ES-I3 (cell line): ENCODE measurements around the gene PALLD.

Experiments used
- H3K36me3 ChIP-seq: 2 replicates; pipeline ENCODE4 v1.6.1; 2013; ENCODE audit warnings: mild to moderate bottlenecking, low read length, control low read depth, moderate library complexity; ENCODE audit not compliant: insufficient read depth
- H3K4me1 ChIP-seq: 2 replicates; pipeline ENCODE4 v1.6.1; 2013; ENCODE audit warnings: mild to moderate bottlenecking, control low read depth, low read length; ENCODE audit not compliant: insufficient read depth
- H3K9ac ChIP-seq: 2 replicates; pipeline ENCODE4 v1.6.1; 2013; ENCODE audit warnings: low read depth, mild to moderate bottlenecking, low read length, moderate library complexity
- H3K9me3 ChIP-seq: 2 replicates; pipeline ENCODE4 v1.6.1; 2013; ENCODE audit warnings: mild to moderate bottlenecking, low read length, moderate library complexity; ENCODE audit not compliant: control insufficient read depth, insufficient read depth

Gene PALLD

DNA sequence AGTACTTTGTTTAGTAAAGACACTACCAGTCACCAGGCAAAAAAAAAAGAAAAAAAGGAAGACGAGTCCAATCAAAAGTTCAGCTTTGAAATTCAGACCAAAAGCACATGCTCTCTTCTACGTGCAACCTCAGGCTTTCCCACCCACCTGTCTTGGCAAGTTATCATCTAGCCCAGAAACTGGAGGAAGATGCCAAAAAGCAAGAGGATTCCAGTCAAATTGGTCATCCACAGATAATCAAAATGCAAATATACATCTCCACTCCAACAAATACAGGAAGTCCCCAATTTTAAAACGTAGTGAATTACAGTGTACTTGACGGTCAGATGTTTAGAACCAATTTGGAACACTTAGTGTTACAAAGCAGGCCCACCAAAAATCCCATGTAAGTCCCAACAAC lies 96.5 kb downstream of the PALLD start:
- H3K9ac ChIP-seq: no peak overlapping the region
- H3K4me1 ChIP-seq: no peaks in the 10 kb centered on the region; the same call in 1 of the 2 replicates
- no peaks in the 10 kb centered on the region for H3K36me3 ChIP-seq
- no peaks in the 10 kb centered on the region for H3K9me3 ChIP-seq

DNA sequence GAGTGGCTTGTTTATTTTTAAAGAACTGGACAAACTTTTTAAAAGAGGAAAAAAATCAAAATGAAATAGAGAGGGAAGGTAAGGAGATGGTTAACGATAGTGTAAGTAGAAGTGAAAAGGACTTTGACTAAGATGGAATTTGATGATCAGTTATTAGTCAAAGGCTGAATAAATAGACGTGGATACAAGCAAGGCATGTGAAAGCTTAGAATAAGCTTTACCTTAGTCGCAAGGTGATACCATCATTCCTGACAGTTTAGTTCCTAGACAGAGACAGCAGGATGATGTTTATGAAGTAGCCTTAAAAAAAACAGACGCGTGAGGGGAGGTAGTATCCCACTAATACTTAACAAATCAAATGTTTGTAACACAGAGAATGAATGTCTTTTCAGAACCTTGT lies 97.3 kb downstream of the PALLD start:
- Histone ChIP-seq H3K9ac (no peak overlapping the region), H3K4me1 (no peaks in the 10 kb centered on the region), H3K9me3 (no peaks in the 10 kb centered on the region), H3K36me3 (no peaks in the 10 kb centered on the region)

DNA sequence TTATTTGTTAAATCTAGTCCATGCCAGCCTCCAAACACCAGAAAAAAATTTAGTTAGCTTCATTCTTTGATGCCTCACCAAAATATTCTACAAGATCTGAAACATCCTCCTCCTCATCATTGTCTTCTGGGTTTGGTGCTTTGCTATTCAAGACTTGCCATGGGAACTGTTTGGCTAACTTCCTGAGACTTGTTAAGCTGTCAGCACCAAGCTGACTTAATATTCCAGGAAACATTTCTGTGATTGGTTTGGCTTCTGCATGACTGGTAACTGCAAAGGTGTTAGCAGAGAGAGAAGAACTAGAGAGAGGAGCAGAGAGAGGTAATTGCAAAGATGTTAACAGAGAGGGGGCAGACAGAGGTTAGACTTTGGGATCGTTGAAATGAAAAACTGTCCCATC lies 101.3 kb downstream of the PALLD start:
- Histone ChIP-seq H3K9me3 (no peaks in the 10 kb centered on the region), H3K4me1 (no peaks in the 10 kb centered on the region), H3K9ac (no peak overlapping the region), H3K36me3 (no peaks in the 10 kb centered on the region)

DNA sequence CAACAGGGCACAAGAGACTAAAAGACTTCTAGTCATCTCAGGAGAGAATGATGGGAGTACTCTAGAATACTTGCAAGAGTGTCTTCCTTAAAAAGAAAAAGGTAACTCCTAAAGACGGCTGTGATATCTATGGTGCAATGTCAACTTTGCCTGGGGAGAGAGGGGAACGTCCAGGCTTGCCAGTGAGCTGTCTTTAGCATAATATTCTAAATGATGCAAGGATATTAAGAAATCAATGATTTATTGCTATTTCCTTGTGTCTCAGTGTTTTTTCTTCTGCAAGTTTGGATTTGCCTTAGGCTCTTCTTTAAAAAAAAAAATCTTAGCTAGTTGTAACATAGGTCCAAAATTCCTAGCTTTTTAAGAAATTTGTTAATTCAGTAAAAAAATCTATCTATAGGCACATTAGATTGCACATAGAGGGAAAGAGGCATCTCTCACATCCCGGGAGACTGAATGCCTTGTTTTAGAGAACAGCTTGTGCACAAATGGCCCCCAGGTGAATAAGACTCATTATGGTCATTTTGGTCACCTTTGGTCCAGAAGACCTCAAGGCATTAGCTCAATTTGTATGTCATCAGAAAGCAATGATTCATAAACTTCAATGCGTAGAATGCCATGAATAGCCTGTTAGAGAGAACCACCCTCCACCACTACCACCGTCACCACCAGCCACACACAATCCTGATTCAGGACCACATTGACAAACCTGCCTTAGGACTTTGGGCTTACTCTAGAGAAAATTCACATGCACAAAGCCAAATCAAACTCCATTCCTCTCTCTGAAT lies 104.1 kb downstream of the PALLD start:
- Histone ChIP-seq H3K9ac (no peak overlapping the region), H3K4me1 (peaks cover 19% of the 10 kb centered on the region), H3K9me3 (no peaks in the 10 kb centered on the region), H3K36me3 (no peaks in the 10 kb centered on the region)

DNA sequence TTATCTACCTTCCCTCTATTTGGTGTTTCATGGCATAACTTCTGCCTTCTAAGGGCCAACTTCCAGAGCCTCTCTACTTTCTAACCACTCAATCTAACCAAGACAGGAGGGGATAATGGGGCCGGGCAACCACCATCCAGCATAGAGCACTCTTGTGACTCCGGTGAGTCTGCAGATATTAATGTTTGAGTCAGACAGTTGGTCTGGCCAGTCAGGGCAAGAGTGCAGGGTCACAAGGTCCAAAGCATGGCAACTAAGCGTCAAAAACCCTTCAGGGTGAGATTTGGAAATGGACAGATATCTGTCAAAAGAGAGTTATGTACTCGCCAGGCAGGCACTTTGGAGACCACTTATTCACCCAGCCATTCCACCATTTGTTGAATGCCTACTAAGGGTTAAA lies 105.0 kb downstream of the PALLD start:
- no peaks in the 10 kb centered on the region for H3K36me3 ChIP-seq
- H3K9me3 ChIP-seq: no peaks in the 10 kb centered on the region
- peaks cover 19% of the 10 kb centered on the region for H3K4me1 ChIP-seq
- no peak overlapping the region for H3K9ac ChIP-seq

- peaks cover 32% of the 10 kb centered on the region for H3K4me1 ChIP-seq
- H3K9me3 ChIP-seq: no peaks in the 10 kb centered on the region
- H3K36me3 ChIP-seq: no peaks in the 10 kb centered on the region
- H3K9ac ChIP-seq: no peak overlapping the region
Measured at GRCh38 chr4:168604496-168605373, 107.9 kb downstream of the PALLD start.

GRCh38 chr4:168605411-168605810 lies 108.6 kb downstream of the PALLD start:
- H3K4me1 ChIP-seq: peaks cover 32% of the 10 kb centered on the region
- no peaks in the 10 kb centered on the region for H3K9me3 ChIP-seq
- no peak overlapping the region for H3K9ac ChIP-seq
- no peaks in the 10 kb centered on the region for H3K36me3 ChIP-seq

- peaks cover 32% of the 10 kb centered on the region for H3K4me1 ChIP-seq
- no peaks in the 10 kb centered on the region for H3K9me3 ChIP-seq
- no peaks in the 10 kb centered on the region for H3K36me3 ChIP-seq
- no peak overlapping the region for H3K9ac ChIP-seq
Measured at GRCh38 chr4:168607215-168607614, 110.4 kb downstream of the PALLD start.

- H3K4me1 ChIP-seq: peaks cover 32% of the 10 kb centered on the region
Measured at GRCh38 chr4:168608771-168609170, 111.9 kb downstream of the PALLD start.

DNA sequence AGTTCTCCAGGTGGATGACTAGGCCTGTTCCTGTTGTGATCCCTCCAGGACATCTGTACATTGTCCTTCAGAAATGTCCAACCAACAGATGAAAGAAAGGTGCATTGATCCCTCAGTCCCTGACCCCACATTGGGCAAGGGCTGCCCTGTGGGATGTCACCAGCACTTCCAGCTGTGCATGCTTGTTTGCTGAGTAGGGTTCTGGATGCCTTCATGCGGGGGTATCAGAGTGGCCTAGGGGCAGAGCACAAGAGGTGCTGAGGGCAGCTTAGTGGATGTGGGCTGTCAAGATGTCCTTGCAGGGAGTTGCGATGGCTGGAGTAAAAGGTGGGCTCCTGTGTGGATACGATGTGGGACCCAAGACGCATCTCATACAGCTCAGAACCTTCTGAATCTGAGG lies 112.5 kb downstream of the PALLD start:
- no peaks in the 10 kb centered on the region for H3K36me3 ChIP-seq
- no peak overlapping the region for H3K9ac ChIP-seq
- H3K9me3 ChIP-seq: no peaks in the 10 kb centered on the region
- peaks cover 26% of the 10 kb centered on the region for H3K4me1 ChIP-seq

More at GRCh38 chr4:168608771-168609170, 111.9 kb downstream of the PALLD start:
- no peaks in the 10 kb centered on the region for H3K36me3 ChIP-seq
- H3K9ac ChIP-seq: no peak overlapping the region
- no peaks in the 10 kb centered on the region for H3K9me3 ChIP-seq

DNA sequence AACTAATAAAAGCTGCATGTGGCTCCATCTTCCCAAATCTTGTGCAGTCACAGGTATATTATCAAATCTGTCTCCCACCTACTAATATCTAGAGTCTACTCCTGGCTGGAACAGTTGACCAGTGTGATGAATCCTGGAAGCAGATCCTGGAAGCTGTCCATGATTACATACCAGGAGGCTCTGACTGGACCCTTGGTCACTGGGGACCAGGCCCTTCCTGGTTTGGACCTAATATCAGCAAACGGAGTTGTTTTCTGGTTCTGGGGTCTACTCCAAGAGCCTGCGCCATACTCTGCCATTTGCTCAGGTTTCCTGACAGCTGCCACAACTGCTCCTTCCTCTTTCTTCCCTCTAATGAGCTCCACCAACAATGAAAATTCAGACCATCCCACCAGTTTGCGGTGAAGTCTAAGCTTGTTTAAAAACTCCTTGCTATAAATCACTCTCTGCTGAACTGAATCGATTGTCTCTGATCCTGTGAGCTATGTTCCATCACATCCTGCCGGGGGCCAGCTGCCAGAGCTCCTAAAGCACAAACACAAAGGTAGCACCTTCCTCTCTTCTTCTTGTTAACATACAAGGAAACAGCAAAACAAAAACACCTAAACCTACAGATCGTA lies 114.2 kb downstream of the PALLD start:
- H3K4me1 ChIP-seq: peaks cover 27% of the 10 kb centered on the region
- H3K36me3 ChIP-seq: no peaks in the 10 kb centered on the region
- H3K9me3 ChIP-seq: no peaks in the 10 kb centered on the region
- H3K9ac ChIP-seq: no peak overlapping the region

DNA sequence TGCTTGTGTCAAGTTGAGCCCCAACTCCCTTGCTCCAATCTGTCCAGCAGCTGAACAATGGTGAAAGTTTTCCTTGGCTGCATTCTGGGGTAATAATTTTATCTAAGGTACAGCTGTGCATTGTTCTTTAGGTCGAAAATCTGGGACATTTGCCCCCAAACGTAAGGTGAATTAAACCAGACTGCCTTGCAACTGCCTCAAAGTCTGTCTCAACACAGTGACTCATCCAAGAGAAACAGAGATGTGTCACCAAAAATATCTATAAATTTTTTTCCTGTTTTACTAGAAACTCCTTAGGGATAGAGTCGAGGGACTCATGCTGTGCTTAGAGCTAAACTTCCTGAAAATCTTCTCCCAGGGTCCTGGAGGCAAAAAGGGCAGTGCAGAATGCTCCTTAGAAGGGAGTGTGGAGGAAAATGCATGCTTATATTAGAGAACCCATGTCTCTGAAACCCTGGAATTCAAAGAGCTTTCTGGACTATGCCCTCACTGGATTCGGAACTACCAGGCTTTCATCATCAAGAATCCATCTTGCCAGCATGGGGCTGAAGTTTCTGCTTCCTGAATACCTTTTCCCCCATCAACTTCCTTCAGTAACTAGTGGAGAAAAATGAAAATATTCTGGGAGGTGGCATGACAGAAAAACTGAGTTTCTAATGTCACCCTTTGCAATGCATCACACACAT lies 115.7 kb downstream of the PALLD start:
- no peak overlapping the region for H3K9ac ChIP-seq
- H3K9me3 ChIP-seq: no peaks in the 10 kb centered on the region
- H3K4me1 ChIP-seq: peaks cover 19% of the 10 kb centered on the region
- no peaks in the 10 kb centered on the region for H3K36me3 ChIP-seq

GRCh38 chr4:168613869-168614268 lies 117.0 kb downstream of the PALLD start:
- Histone ChIP-seq H3K9ac (no peak overlapping the region), H3K36me3 (no peaks in the 10 kb centered on the region), H3K4me1 (peaks cover 13% of the 10 kb centered on the region), H3K9me3 (no peaks in the 10 kb centered on the region)
